ENCODE results near the gene SOX18. TPM values are rescaled to one million over a fixed set of nuclear protein-coding genes. Genes with fewer than 3 reads are reported as not detected.
A peak's percentile ranks its signal among the peaks of the same experiment; 100 is the strongest.

Gene SOX18
- total RNA-seq, 4 donors from 2014 or later = 2.9 to 6.5 (median 5.6) TPM

DNA sequence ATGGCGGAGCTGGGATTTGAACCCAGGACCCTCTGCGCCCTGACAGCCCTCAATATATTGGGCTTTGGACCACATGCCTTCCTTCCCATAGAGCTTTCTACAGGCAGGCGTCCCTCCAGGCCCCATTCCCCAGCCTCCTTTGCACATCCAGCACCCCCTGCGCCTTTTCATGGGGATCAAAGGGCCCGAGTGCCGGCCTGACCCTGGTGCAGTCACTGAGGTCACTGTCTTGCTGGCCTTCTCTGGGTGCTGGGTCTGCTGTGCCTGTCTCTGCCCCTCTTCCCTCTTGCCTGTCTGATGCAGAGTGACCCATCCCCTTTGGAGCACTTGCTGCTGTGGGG, 32.2 kb upstream of the SOX18 start:
- peaks cover 23 to 32% (median 32%) of the 10 kb centered on the region in 3 donors for H3K27me3 ChIP-seq
- in situ Hi-C loops (cut with MboI; ENCODE audit: low sequenced_read_pairs in 4 of 4) (no loop called here), intact Hi-C loops (cut with DNase I; ENCODE audit: low total_unique reads) (no loop called here)
- TF ChIP-seq POLR2A (IDR thresholded peaks at IDR 0.05) = no peak
- TF ChIP-seq, protein P1, sequence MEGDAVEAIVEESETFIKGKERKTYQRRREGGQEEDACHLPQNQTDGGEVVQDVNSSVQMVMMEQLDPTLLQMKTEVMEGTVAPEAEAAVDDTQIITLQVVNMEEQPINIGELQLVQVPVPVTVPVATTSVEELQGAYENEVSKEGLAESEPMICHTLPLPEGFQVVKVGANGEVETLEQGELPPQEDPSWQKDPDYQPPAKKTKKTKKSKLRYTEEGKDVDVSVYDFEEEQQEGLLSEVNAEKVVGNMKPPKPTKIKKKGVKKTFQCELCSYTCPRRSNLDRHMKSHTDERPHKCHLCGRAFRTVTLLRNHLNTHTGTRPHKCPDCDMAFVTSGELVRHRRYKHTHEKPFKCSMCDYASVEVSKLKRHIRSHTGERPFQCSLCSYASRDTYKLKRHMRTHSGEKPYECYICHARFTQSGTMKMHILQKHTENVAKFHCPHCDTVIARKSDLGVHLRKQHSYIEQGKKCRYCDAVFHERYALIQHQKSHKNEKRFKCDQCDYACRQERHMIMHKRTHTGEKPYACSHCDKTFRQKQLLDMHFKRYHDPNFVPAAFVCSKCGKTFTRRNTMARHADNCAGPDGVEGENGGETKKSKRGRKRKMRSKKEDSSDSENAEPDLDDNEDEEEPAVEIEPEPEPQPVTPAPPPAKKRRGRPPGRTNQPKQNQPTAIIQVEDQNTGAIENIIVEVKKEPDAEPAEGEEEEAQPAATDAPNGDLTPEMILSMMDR (IDR thresholded peaks at IDR 0.05 in 4 of 5, conservative IDR thresholded peaks at IDR 0.05 in 1 of 5) = no peak
- peaks cover 13 to 18% of the 10 kb centered on the region in 2 donors for H3K4me1 ChIP-seq
- no peak for ATAC-seq
- no peaks in the 10 kb centered on the region for H3K36me3 ChIP-seq
- no peak overlapping the region for H3K4me3 ChIP-seq
- no peaks in the 10 kb centered on the region for H3K9me3 ChIP-seq
- H3K27ac ChIP-seq = no peak overlapping the region
- no peak for DNase-seq

DNA sequence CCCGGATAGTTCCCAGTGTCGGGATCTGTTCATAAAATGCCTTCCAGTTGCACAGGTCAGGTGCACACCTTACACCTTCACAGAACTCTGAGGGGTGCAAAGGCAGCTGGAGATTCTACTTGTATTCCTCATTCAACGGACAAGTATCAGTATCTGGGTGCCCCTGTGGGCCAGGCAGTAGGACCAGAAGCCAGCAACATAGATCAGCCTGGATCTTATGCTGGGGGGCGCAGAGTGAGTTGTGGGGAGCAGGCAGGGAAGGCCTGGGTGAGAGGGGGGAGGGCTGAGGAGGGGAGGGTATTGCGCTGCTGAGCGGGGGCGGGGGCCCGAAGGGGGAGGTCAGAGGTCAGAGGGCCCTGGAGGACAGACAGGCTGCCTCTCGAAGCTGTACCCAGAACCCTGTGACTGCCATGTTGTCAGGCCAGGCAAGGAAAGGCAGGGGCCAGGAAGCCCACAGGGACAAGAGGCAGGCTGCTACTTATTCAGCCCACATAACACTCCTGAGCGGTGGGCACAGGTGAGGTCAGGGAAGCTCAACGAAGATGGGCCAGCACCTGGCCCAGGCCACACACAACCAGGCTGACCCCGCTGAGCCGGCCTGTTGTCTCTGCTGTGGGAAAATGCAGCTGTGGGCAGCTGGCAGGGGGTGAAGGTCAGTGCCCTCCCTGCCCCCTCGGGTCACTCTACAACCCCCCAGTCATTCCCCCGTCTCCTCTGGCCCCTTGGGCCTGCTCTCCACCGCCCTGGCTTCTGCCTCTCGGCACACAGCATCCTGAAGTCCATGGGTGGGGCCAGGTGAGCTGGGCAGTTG, 31.6 kb upstream of the SOX18 start:
- DNase-seq (no peak), ATAC-seq (no peak)
- Histone ChIP-seq H3K27me3 (peaks cover 19 to 28% (median 27%) of the 10 kb centered on the region in 3 donors), H3K4me3 (peak overlapping the region in 2 of 4 donors; percentile 52 to 76), H3K9me3 (no peaks in the 10 kb centered on the region), H3K36me3 (no peaks in the 10 kb centered on the region), H3K4me1 (peaks cover 13 to 18% of the 10 kb centered on the region in 2 donors), H3K27ac (no peak overlapping the region)
- no peak for TF ChIP-seq POLR2A (IDR thresholded peaks at IDR 0.05)
- TF ChIP-seq, protein P1 (IDR thresholded peaks at IDR 0.05 in 4 of 5, conservative IDR thresholded peaks at IDR 0.05 in 1 of 5) = no peak
- in situ Hi-C loops (cut with MboI; ENCODE audit: low sequenced_read_pairs in 4 of 4) (no loop called here), intact Hi-C loops (cut with DNase I; ENCODE audit: low total_unique reads) (no loop called here)

DNA sequence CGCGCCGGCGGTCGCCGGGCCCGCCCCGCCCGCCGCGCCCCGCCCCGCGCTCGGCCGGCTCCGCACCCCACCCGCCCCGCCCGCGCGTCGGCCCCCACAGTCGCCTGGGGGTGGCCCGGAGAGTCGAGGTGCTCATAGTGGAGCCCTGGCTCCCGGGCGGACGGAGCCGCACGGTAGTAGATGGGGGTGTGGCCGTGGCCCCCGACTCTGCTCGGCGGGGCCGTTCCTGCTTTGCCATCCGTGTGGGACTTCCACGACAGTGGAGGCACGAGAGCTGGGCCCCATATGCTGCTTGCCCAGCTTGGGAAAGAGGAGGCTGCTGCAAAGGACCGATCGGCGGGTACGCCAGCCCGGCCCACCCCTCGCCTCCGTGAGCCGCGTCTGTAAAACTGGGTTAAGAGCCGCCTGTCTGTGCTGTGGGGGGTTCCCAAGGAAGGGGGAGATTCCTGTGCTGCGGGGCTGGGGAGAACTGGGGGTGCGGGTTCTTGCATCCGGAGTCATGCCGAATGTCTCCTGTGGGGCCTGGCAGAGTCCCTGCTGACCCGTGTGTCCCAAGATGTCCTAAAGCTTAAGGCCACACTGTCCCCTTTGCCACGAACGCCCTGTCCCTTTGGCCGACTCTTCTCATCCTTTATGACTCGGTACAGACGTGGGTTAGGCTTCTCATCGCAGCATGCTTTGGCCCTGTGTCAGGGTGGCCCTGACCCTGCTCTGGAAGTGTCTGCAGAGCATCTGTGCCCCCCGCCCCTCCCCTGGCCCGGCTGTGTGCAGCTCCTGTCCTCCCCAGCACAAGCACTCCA, 30.8 kb upstream of the SOX18 start, which contains the start of gene OPRL1:
OPRL1 (plus strand) TSS at position 70 of the 800 bp plus-strand sequence. CDS start 12,639 bp downstream, outside the sequence.
- ATAC-seq = peak; percentile 23 to 39
- Histone ChIP-seq H3K4me1 (peaks cover 13 to 18% of the 10 kb centered on the region in 2 donors), H3K36me3 (no peaks in the 10 kb centered on the region), H3K27me3 (peaks cover 11 to 22% (median 19%) of the 10 kb centered on the region in 3 donors), H3K27ac (peak within 1 kb of the TSS; percentile 68 to 72 (median 69)), H3K4me3 (peak within 1 kb of the TSS; percentile 65 to 88 (median 74)), H3K9me3 (no peaks in the 10 kb centered on the region)
- peak in 1 of 2 donors; percentile 13 for DNase-seq
- in situ Hi-C loops (cut with MboI; ENCODE audit: low sequenced_read_pairs in 4 of 4) (no loop called here), intact Hi-C loops (cut with DNase I; ENCODE audit: low total_unique reads) (no loop called here)
- TF ChIP-seq, protein P1 (IDR thresholded peaks at IDR 0.05 in 4 of 5, conservative IDR thresholded peaks at IDR 0.05 in 1 of 5) = no peak
- no peak for TF ChIP-seq POLR2A (IDR thresholded peaks at IDR 0.05)

DNA sequence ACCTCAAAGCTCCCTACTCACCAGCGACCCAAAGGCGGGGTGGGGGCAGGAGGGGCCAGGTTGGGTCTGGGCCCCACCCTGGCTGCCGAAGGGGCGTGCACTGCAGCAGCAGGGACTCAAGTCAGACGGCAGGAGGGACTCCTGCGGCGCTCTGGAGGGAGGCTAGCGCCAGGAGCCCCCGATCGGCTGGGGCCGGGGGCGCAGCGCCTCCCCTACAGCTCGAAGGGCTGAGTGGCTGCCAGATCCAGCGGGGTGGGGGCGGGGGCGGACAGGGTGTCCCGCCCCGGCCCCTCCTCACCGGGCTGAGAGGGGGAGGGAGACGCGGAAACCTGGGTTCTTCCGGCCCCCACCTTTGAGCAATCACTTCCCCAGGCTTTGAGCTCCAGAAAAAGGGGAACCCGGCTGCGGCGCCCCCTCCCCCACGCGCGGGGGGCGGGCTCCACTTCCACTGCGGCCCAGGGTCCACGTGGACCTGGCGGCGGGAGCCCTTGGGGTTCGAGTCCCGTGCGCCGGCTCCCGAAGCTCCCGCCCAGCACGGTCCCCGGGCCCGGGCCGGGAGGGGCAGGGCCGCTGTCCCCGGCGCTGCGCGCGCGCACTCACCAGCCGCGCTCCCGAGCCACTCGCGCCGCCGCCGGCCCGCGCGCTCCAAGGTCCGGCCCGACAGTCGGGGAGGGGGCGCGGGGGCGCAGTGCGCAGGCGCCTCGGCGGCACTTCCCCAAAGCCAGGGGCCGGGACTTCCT, 30.0 kb upstream of the SOX18 start, which contains the start of gene RGS19:
RGS19 (minus strand) TSS at position 246 of the 740 bp plus-strand sequence. CDS start 2,632 bp downstream, outside the sequence.
- peak; percentile 43 to 56 for DNase-seq
- intact Hi-C loops (cut with DNase I; ENCODE audit: low total_unique reads) (no loop called here), in situ Hi-C loops (cut with MboI; ENCODE audit: low sequenced_read_pairs in 4 of 4) (no loop called here)
- Histone ChIP-seq H3K4me1 (peaks cover 13 to 18% of the 10 kb centered on the region in 2 donors), H3K27me3 (peaks cover 4 to 16% (median 11%) of the 10 kb centered on the region in 3 donors), H3K27ac (peak within 1 kb of the TSS; percentile 68 to 72 (median 69)), H3K36me3 (no peaks in the 10 kb centered on the region), H3K4me3 (peak within 1 kb of the TSS; percentile 65 to 88 (median 74)), H3K9me3 (no peaks in the 10 kb centered on the region)
- peak; percentile 27 to 53 for ATAC-seq
- TF ChIP-seq, protein P1 (IDR thresholded peaks at IDR 0.05 in 4 of 5, conservative IDR thresholded peaks at IDR 0.05 in 1 of 5) = no peak
- peak; percentile 11 to 32 for TF ChIP-seq POLR2A (IDR thresholded peaks at IDR 0.05)

Measured in gastrocnemius medialis (tissue), 4 donors.